GM21529 (cell line): ENCODE results near the gene DDX56.
"Not testable (repeated sequence)": the region's sequence is repeated elsewhere in the genome, so short reads cannot be mapped to it uniquely, and the experiment has no call there.

Experiments used
- ATAC-seq: cut with Tn5 transposase; IDR thresholded peaks from one replicate; pipeline ENCODE4 v1.9.1; 2021; ENCODE audit not compliant: unreplicated experiment

Gene DDX56

GRCh38 chr7:44564606-44565005 is 9.1 kb downstream of the DDX56 start:
- no peak for ATAC-seq

- no peak for ATAC-seq
These were observed 10.5 kb downstream of the DDX56 start for GRCh38 chr7:44563171-44563679.

- not testable (repeated sequence) for ATAC-seq
These were observed 11.1 kb downstream of the DDX56 start for GRCh38 chr7:44562622-44562962.

GRCh38 chr7:44561962-44562621 is 11.6 kb downstream of the DDX56 start:
- ATAC-seq, result no peak

- no peak for ATAC-seq
These were observed 12.2 kb downstream of the DDX56 start for GRCh38 chr7:44561481-44561880.

GRCh38 chr7:44559485-44559884 is 14.2 kb downstream of the DDX56 start:
- no peak for ATAC-seq

- no peak for ATAC-seq
These were observed 16.2 kb downstream of the DDX56 start for GRCh38 chr7:44557485-44557884.

GRCh38 chr7:44555350-44555749 is 18.4 kb downstream of the DDX56 start:
- ATAC-seq, result no peak

- not testable (repeated sequence) for ATAC-seq
These were observed 21.2 kb downstream of the DDX56 start for GRCh38 chr7:44552473-44553005.

- no peak for ATAC-seq
These were observed 24.3 kb downstream of the DDX56 start for GRCh38 chr7:44549457-44549856.

GRCh38 chr7:44548893-44549292 is 24.8 kb downstream of the DDX56 start:
- no peak for ATAC-seq

GRCh38 chr7:44547536-44548231 is 26.0 kb downstream of the DDX56 start:
- ATAC-seq, result no peak

GRCh38 chr7:44541876-44542610 is 31.7 kb downstream of the DDX56 start:
- no peak for ATAC-seq

- ATAC-seq, result no peak
These were observed 32.5 kb downstream of the DDX56 start, which contains the start of gene NPC1L1 for GRCh38 chr7:44541028-44541869. Gene NPC1L1 (minus strand): TSS chr7:44541330. CDS start chr7:44541259, 71 bp downstream.

- ATAC-seq, result no peak
These were observed 33.1 kb downstream of the DDX56 start for GRCh38 chr7:44540592-44541027.

- ATAC-seq, result no peak
These were observed 33.8 kb downstream of the DDX56 start for GRCh38 chr7:44539669-44540506.

GRCh38 chr7:44538798-44539668 is 34.7 kb downstream of the DDX56 start:
- ATAC-seq, result no peak

GRCh38 chr7:44538093-44538797 is 35.5 kb downstream of the DDX56 start:
- no peak for ATAC-seq
